OCI-LY1 (cell line): ENCODE data around the gene BCL2L11.

ENCODE experiments used
- H2AFZ ChIP-seq: fragments of 200-600 bp; sonication (generic), shearing (Covaris generic); 2 replicates; pipeline ENCODE4 v1.6.0; 2014; ENCODE audit warnings: antibody characterized with exemption, mild to moderate bottlenecking, low read length
- H3F3A ChIP-seq: fragments of 200-600 bp; sonication (generic), shearing (Covaris generic); 2 replicates; pipeline ENCODE4 v1.6.0; 2014; ENCODE audit warnings: mild to moderate bottlenecking, antibody characterized with exemption, low read length, moderate library complexity; ENCODE audit not compliant: insufficient read depth
- H3K27ac ChIP-seq: fragments of 200-600 bp; sonication (generic); 2 replicates; pipeline ENCODE4 v1.5.1; 2014; ENCODE audit warnings: low read length, mixed run types, mild to moderate bottlenecking, low read depth; ENCODE audit not compliant: poor library complexity, severe bottlenecking
- H3K27me3 ChIP-seq: fragments of 200-600 bp; sonication (generic); 2 replicates; pipeline ENCODE4 v1.6.0; 2014; ENCODE audit warnings: antibody characterized with exemption, mild to moderate bottlenecking, low read length, moderate library complexity; ENCODE audit not compliant: insufficient read depth
- H3K36me3 ChIP-seq: fragments of 200-600 bp; sonication (generic); 2 replicates; pipeline ENCODE4 v1.6.1; 2014; ENCODE audit warnings: mild to moderate bottlenecking, antibody characterized with exemption, low read length, moderate library complexity, mixed read lengths; ENCODE audit not compliant: insufficient read depth
- H3K4me1 ChIP-seq: fragments of 200-600 bp; sonication (generic); 2 replicates; pipeline ENCODE4 v1.5.1; 2014; ENCODE audit warnings: mild to moderate bottlenecking, low read length, moderate library complexity; ENCODE audit not compliant: insufficient read depth, severe bottlenecking
- H3K4me2 ChIP-seq: fragments of 200-600 bp; sonication (generic), shearing (Covaris generic); 2 replicates; pipeline ENCODE4 v1.6.1; 2014; ENCODE audit warnings: low read length
- H3K4me3 ChIP-seq: fragments of 200-600 bp; sonication (generic); 2 replicates; pipeline ENCODE4 v1.5.1; 2014; ENCODE audit warnings: low read length, low read depth, mild to moderate bottlenecking, mixed read lengths; ENCODE audit not compliant: poor library complexity, severe bottlenecking
- H3K79me2 ChIP-seq: fragments of 200-600 bp; shearing (Covaris generic); 2 replicates; pipeline ENCODE4 v1.6.1; 2016; ENCODE audit warnings: mixed run types, low read length, mixed read lengths; ENCODE audit not compliant: insufficient read depth
- H3K9ac ChIP-seq: fragments of 200-600 bp; sonication (generic), shearing (Covaris generic); 2 replicates; pipeline ENCODE4 v1.6.1; 2014; ENCODE audit warnings: mild to moderate bottlenecking, low read length, mixed read lengths
- H3K9me2 ChIP-seq: fragments of 200-600 bp; sonication (generic), shearing (Covaris generic); 2 replicates; pipeline ENCODE4 v1.6.1; 2014; ENCODE audit warnings: low read depth, mild to moderate bottlenecking, low read length, mixed read lengths
- H3K9me3 ChIP-seq: fragments of 200-600 bp; shearing (Covaris generic); 2 replicates; pipeline ENCODE4 v1.6.1; 2014; ENCODE audit warnings: low read length, mixed read lengths
- H4K20me1 ChIP-seq: fragments of 200-600 bp; sonication (generic), shearing (Covaris generic); 2 replicates; pipeline ENCODE4 v1.6.0; 2016; ENCODE audit warnings: mild to moderate bottlenecking, low read length; ENCODE audit not compliant: insufficient read depth
- EZH2 ChIP-seq: fragments of 200-600 bp; sonication (generic), shearing (Covaris generic); IDR thresholded peaks from 2 replicates; pipeline ENCODE4 v1.8.0; 2017; ENCODE audit warnings: borderline replicate concordance, mixed run types, mild to moderate bottlenecking, antibody characterized with exemption, low read length, moderate library complexity, mixed read lengths
- TF ChIP-seq, protein P1 (sequence below): fragments of 200-600 bp; sonication (generic), shearing (Covaris generic); IDR thresholded peaks from 2 replicates; pipeline ENCODE4 v1.5.1; 2017; ENCODE audit warnings: mild to moderate bottlenecking, antibody characterized with exemption, low read length, moderate library complexity, mixed read lengths

BCL2L11 gene

DNA sequence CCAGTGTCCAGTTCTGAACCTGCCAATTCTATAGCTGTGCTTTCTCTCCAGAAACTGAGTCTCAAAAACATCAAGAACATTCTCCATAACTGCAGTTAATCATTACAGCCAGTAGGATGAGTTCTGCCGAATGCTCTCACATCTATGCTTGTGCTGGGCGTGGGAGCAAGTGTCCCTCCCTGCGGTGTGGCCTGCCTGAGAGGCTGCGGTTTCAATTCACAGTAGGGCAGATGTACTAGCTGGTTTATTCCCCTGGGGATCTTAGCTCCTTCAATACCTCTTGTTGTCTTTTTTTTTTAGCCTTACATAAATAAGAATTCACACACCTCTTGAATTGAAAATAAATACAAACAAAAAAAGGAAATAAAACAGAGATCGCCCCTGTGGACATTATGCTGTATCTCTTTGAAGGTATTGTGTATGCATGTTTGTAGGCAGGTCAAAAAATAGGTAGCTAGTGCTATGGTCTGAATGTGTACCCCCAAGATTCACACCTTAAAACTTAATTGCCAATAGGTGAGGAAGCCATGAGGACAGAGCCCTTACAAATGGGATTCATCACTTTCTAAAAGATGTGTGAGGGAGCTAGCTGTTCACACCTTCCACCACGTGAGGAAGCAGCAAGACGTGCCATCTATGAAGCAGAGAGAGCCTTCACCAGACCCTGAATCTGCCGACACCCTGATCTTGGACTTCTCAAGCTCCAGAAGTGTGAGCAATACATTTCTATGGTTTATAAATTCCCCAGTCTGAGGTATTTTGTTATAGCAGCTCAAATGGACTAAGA lies 74.3 kb downstream of the BCL2L11 start:
- no peak overlapping the region for H3K4me3 ChIP-seq
- no peaks in the 10 kb centered on the region for H3K79me2 ChIP-seq
- no peak overlapping the region for H2AFZ ChIP-seq
- peak overlapping the region; percentile 31; the same call in 1 of the 2 replicates for H3K4me2 ChIP-seq
- no peak for TF ChIP-seq EZH2
- TF ChIP-seq, protein P1, sequence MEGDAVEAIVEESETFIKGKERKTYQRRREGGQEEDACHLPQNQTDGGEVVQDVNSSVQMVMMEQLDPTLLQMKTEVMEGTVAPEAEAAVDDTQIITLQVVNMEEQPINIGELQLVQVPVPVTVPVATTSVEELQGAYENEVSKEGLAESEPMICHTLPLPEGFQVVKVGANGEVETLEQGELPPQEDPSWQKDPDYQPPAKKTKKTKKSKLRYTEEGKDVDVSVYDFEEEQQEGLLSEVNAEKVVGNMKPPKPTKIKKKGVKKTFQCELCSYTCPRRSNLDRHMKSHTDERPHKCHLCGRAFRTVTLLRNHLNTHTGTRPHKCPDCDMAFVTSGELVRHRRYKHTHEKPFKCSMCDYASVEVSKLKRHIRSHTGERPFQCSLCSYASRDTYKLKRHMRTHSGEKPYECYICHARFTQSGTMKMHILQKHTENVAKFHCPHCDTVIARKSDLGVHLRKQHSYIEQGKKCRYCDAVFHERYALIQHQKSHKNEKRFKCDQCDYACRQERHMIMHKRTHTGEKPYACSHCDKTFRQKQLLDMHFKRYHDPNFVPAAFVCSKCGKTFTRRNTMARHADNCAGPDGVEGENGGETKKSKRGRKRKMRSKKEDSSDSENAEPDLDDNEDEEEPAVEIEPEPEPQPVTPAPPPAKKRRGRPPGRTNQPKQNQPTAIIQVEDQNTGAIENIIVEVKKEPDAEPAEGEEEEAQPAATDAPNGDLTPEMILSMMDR, result peak; percentile 3
- no peaks in the 10 kb centered on the region for H3K9me3 ChIP-seq
- no peaks in the 10 kb centered on the region for H3F3A ChIP-seq
- H4K20me1 ChIP-seq, result no peaks in the 10 kb centered on the region
- peak overlapping the region; percentile 41; the same call in 1 of the 2 replicates for H3K9ac ChIP-seq
- H3K4me1 ChIP-seq, result peaks cover 94% of the 10 kb centered on the region
- H3K27me3 ChIP-seq, result no peaks in the 10 kb centered on the region
- H3K36me3 ChIP-seq, result no peaks in the 10 kb centered on the region
- no peaks in the 10 kb centered on the region for H3K9me2 ChIP-seq
- H3K27ac ChIP-seq, result peak overlapping the region; percentile 94

GRCh38 chr2:111196435-111196834 lies 75.7 kb downstream of the BCL2L11 start:
- Histone ChIP-seq H4K20me1 (no peaks in the 10 kb centered on the region), H3K9me2 (no peaks in the 10 kb centered on the region), H3K9ac (no peak overlapping the region; the same call in 1 of the 2 replicates), H3K9me3 (no peaks in the 10 kb centered on the region), H3K4me2 (no peak overlapping the region), H3K4me3 (no peak overlapping the region), H2AFZ (no peak overlapping the region), H3K27me3 (no peaks in the 10 kb centered on the region), H3F3A (no peaks in the 10 kb centered on the region), H3K79me2 (no peaks in the 10 kb centered on the region), H3K4me1 (peaks cover 99% of the 10 kb centered on the region), H3K27ac (peak overlapping the region; percentile 94), H3K36me3 (no peaks in the 10 kb centered on the region)
- TF ChIP-seq, protein P1, result no peak
- TF ChIP-seq EZH2, result no peak

- no peaks in the 10 kb centered on the region for H3K79me2 ChIP-seq
- H3K4me3 ChIP-seq, result no peak overlapping the region
- H3K4me2 ChIP-seq, result peak overlapping the region; percentile 47
- no peaks in the 10 kb centered on the region for H3F3A ChIP-seq
- H3K27me3 ChIP-seq, result no peaks in the 10 kb centered on the region
- TF ChIP-seq, protein P1, result no peak
- no peak for TF ChIP-seq EZH2
- peak overlapping the region; percentile 94 for H3K27ac ChIP-seq
- no peaks in the 10 kb centered on the region for H3K36me3 ChIP-seq
- H2AFZ ChIP-seq, result no peak overlapping the region
- no peaks in the 10 kb centered on the region for H3K9me3 ChIP-seq
- H3K4me1 ChIP-seq, result peaks cover 97% of the 10 kb centered on the region
- H3K9me2 ChIP-seq, result no peaks in the 10 kb centered on the region
- H4K20me1 ChIP-seq, result no peaks in the 10 kb centered on the region
- peak overlapping the region; percentile 23; the same call in 1 of the 2 replicates for H3K9ac ChIP-seq
These were observed 78.0 kb downstream of the BCL2L11 start for GRCh38 chr2:111198701-111199100.
